GM23248 (cell line): ENCODE measurements around the gene CIAPIN1. TPM values are rescaled to one million over a fixed set of nuclear protein-coding genes. Genes with fewer than 3 reads are reported as not detected.
A peak's percentile ranks its signal among the peaks of the same experiment; 100 is the strongest.
"Not testable (repeated sequence)": the region's sequence is repeated elsewhere in the genome, so short reads cannot be mapped to it uniquely, and the experiment has no call there.

Experiments
- DNase-seq: peaks from one replicate; pipeline ENCODE4 v3.0.0-alpha.2; 2015
- H2AFZ ChIP-seq: fragments of 200-600 bp; sonication (generic); 2 replicates; pipeline ENCODE4 v1.6.1; 2016; ENCODE audit warnings: antibody characterized with exemption
- H3F3A ChIP-seq: fragments of 200-600 bp; sonication (generic); 2 replicates; pipeline ENCODE4 v1.6.1; 2016; ENCODE audit warnings: mild to moderate bottlenecking, antibody characterized with exemption, mixed run types; ENCODE audit not compliant: insufficient read depth
- H3K27ac ChIP-seq: fragments of 200-600 bp; sonication (generic); 2 replicates; pipeline ENCODE4 v1.5.1; 2016; ENCODE audit warnings: mild to moderate bottlenecking
- H3K27me3 ChIP-seq: fragments of 200-600 bp; sonication (generic); replicated peaks from 2 replicates; pipeline ENCODE4 v1.6.1; 2016; ENCODE audit warnings: mild to moderate bottlenecking; ENCODE audit not compliant: insufficient read depth
- H3K36me3 ChIP-seq: fragments of 200-600 bp; sonication (generic); 2 replicates; pipeline ENCODE4 v1.6.1; 2016; ENCODE audit warnings: low read depth, mild to moderate bottlenecking
- H3K4me1 ChIP-seq: fragments of 200-600 bp; sonication (generic); 2 replicates; pipeline ENCODE4 v1.6.1; 2016; ENCODE audit warnings: mild to moderate bottlenecking; ENCODE audit not compliant: insufficient read depth
- H3K4me2 ChIP-seq: fragments of 200-600 bp; sonication (generic); one replicate; pipeline ENCODE4 v1.6.1; 2016; ENCODE audit warnings: mild to moderate bottlenecking; ENCODE audit not compliant: unreplicated experiment
- H3K4me3 ChIP-seq: fragments of 200-600 bp; sonication (generic); 2 replicates; pipeline ENCODE4 v1.5.1; 2016; ENCODE audit warnings: mild to moderate bottlenecking
- H3K79me2 ChIP-seq: fragments of 200-600 bp; sonication (generic); 2 replicates; pipeline ENCODE4 v1.6.1; 2016; ENCODE audit warnings: mild to moderate bottlenecking; ENCODE audit not compliant: insufficient read depth
- H3K9ac ChIP-seq: fragments of 200-600 bp; sonication (generic); 2 replicates; pipeline ENCODE4 v1.6.1; 2016; ENCODE audit warnings: mild to moderate bottlenecking
- H3K9me2 ChIP-seq: fragments of 200-600 bp; sonication (generic); 2 replicates; pipeline ENCODE4 v1.6.1; 2016; ENCODE audit warnings: mixed run types, mild to moderate bottlenecking, moderate library complexity; ENCODE audit not compliant: insufficient read depth
- H3K9me3 ChIP-seq: fragments of 200-600 bp; sonication (generic); one replicate; pipeline ENCODE4 v1.6.1; 2017; ENCODE audit warnings: low read depth
- H4K20me1 ChIP-seq: fragments of 200-600 bp; sonication (generic); 2 replicates; pipeline ENCODE4 v1.6.0; 2016; ENCODE audit not compliant: insufficient read depth
- EZH2 ChIP-seq: fragments of 200-600 bp; sonication (generic); IDR thresholded peaks from 2 replicates; pipeline ENCODE4 v1.6.1; 2018; ENCODE audit warnings: antibody characterized with exemption, mild to moderate bottlenecking; ENCODE audit not compliant: insufficient read depth, poor library complexity, severe bottlenecking
- EZH2phosphoT487 ChIP-seq: fragments of 200-600 bp; sonication (generic); IDR thresholded peaks from 2 replicates; pipeline ENCODE4 v1.6.1; 2018; ENCODE audit warnings: antibody characterized with exemption, moderate library complexity, mild to moderate bottlenecking, low read depth; ENCODE audit not compliant: insufficient read depth
- WGBS, 2 experiments: methylation state at CpG; one replicate each; pipeline ENCODE4 v1.1.6; 2015 to 2017; ENCODE audit warnings: low lambda C conversion rate in 2 of 2, low coverage in 1 of 2; ENCODE audit errors: missing lambda C conversion rate in 2 of 2; 5-methylcytosine and 5-hydroxymethylcytosine counted together
- in situ Hi-C: fragments of 300-500 bp; cut with MboI; formaldehyde crosslinking; loops from 2 replicates; pipeline ENCODE4 v1.15.0; 2020
- polyA plus RNA-seq: library from polyadenylated mRNA; unstranded; fragments of >200 nt; fragmentation: Nextera tagmentation; extraction: Ambion mirVana; gene quantifications from 2 replicates; pipeline ENCODE4 v1.2.1, GENCODE V29; 2016
- total RNA-seq: library from RNA; depleted of rRNA; stranded (reverse); fragments of >200 nt; shearing (Covaris generic); gene quantifications from 2 replicates; pipeline ENCODE4 v1.2.3, GENCODE V29; 2014

CIAPIN1 gene
- total and polyA plus RNA-seq, 2 experiments from 2014 or later, result 35.7 to 45.1 TPM

- peak overlapping the region; percentile 37 for H3K9ac ChIP-seq
- H2AFZ ChIP-seq, result no peak overlapping the region
- H3K27me3 ChIP-seq, result no peaks in the 10 kb centered on the region
- no peaks in the 10 kb centered on the region for H3K9me2 ChIP-seq
- H4K20me1 ChIP-seq, result no peaks in the 10 kb centered on the region; the same call in 1 of the 2 replicates
- H3K4me2 ChIP-seq, result no peak overlapping the region
- H3F3A ChIP-seq, result peaks cover 4% of the 10 kb centered on the region; the same call in 1 of the 2 replicates
- peak; percentile 89 for DNase-seq
- TF ChIP-seq EZH2 (no peak), EZH2phosphoT487 (no peak)
- in situ Hi-C loops, result no loop called here
- peaks cover 4% of the 10 kb centered on the region for H3K4me1 ChIP-seq
- H3K79me2 ChIP-seq, result peaks cover 89% of the 10 kb centered on the region
- H3K27ac ChIP-seq, result peak overlapping the region; percentile 57
- no peak overlapping the region for H3K4me3 ChIP-seq
- peaks cover 1% of the 10 kb centered on the region; the same call in 1 of the 2 replicates for H3K36me3 ChIP-seq
- no peaks in the 10 kb centered on the region for H3K9me3 ChIP-seq
- 44 to 53% methylated on average over 3 of the region's 3 CpGs for WGBS, 2 experiments
Observed at GRCh38 chr16:57444711-57445110, 2.5 kb downstream of the CIAPIN1 start.

- WGBS, 2 experiments, result 96 to 99% methylated on average over 8 of the region's 8 CpGs
- H3K27ac ChIP-seq, H3K4me2 ChIP-seq, H3F3A ChIP-seq, H4K20me1 ChIP-seq, H3K9me2 ChIP-seq, H3K4me3 ChIP-seq, H2AFZ ChIP-seq, H3K9ac ChIP-seq, H3K9me3 ChIP-seq, in situ Hi-C loops, H3K27me3 ChIP-seq, H3K4me1 ChIP-seq, DNase-seq: not testable (repeated sequence)
- Histone ChIP-seq H3K36me3 (peaks cover 36% of the 10 kb centered on the region), H3K79me2 (peaks cover 57% of the 10 kb centered on the region)
Observed at GRCh38 chr16:57440551-57440950, 6.6 kb downstream of the CIAPIN1 start.

GRCh38 chr16:57439947-57440346 lies 7.2 kb downstream of the CIAPIN1 start:
- H2AFZ ChIP-seq, H3K4me3 ChIP-seq, in situ Hi-C loops, H3K9ac ChIP-seq, H3K4me2 ChIP-seq, H3K9me3 ChIP-seq, H4K20me1 ChIP-seq, H3K27ac ChIP-seq, H3F3A ChIP-seq, H3K4me1 ChIP-seq, DNase-seq, H3K27me3 ChIP-seq, H3K9me2 ChIP-seq: not testable (repeated sequence)
- 92 to 97% methylated on average over 8 of the region's 8 CpGs for WGBS, 2 experiments
- H3K79me2 ChIP-seq, result peaks cover 51% of the 10 kb centered on the region
- peaks cover 40% of the 10 kb centered on the region for H3K36me3 ChIP-seq

GRCh38 chr16:57435838-57436237 lies 11.3 kb downstream of the CIAPIN1 start:
- H3K36me3 ChIP-seq, result peaks cover 78% of the 10 kb centered on the region
- no peak overlapping the region for H2AFZ ChIP-seq
- no peak overlapping the region for H3K27ac ChIP-seq
- H3K4me3 ChIP-seq, result no peak overlapping the region
- no peak for DNase-seq
- no peak for TF ChIP-seq EZH2
- TF ChIP-seq EZH2phosphoT487, result no peak
- peaks cover 10% of the 10 kb centered on the region for H3K79me2 ChIP-seq
- no peaks in the 10 kb centered on the region for H3F3A ChIP-seq
- H4K20me1 ChIP-seq, result no peaks in the 10 kb centered on the region
- H3K9me2 ChIP-seq, result no peaks in the 10 kb centered on the region
- no peak overlapping the region for H3K9ac ChIP-seq
- no peaks in the 10 kb centered on the region for H3K27me3 ChIP-seq
- H3K4me1 ChIP-seq, result no peaks in the 10 kb centered on the region
- no peaks in the 10 kb centered on the region for H3K9me3 ChIP-seq
- 86 to 97% methylated on average over 1 of the region's 1 CpG for WGBS, 2 experiments
- no peak overlapping the region for H3K4me2 ChIP-seq
- in situ Hi-C loops, result no loop called here

- DNase-seq, result no peak
- no peaks in the 10 kb centered on the region for H4K20me1 ChIP-seq
- in situ Hi-C loops, result no loop called here
- H3K9me3 ChIP-seq, result no peaks in the 10 kb centered on the region
- no peaks in the 10 kb centered on the region; the same call in 1 of the 2 replicates for H3K79me2 ChIP-seq
- H3K4me3 ChIP-seq, result no peak overlapping the region
- H3K9ac ChIP-seq, result no peak overlapping the region
- no peak overlapping the region for H3K27ac ChIP-seq
- no peaks in the 10 kb centered on the region for H3K27me3 ChIP-seq
- H3F3A ChIP-seq, result no peaks in the 10 kb centered on the region
- H2AFZ ChIP-seq, result no peak overlapping the region
- WGBS, 2 experiments, result 97 to 100% methylated on average over 2 of the region's 2 CpGs
- no peak overlapping the region for H3K4me2 ChIP-seq
- H3K9me2 ChIP-seq, result no peaks in the 10 kb centered on the region
- TF ChIP-seq EZH2phosphoT487, result no peak
- no peak for TF ChIP-seq EZH2
- no peaks in the 10 kb centered on the region for H3K4me1 ChIP-seq
- peaks cover 81% of the 10 kb centered on the region for H3K36me3 ChIP-seq
Observed at GRCh38 chr16:57434003-57434402, 13.2 kb downstream of the CIAPIN1 start.
